Stimulated activated CD8-positive, alpha-beta memory T cell treated with anti-CD3 and anti-CD28 coated beads, Interleukin-7, amount 100 ng/mL, for 4 hours (primary cell): Measurements from ENCODE around the gene C14orf119.

Source experiments
- DNase-seq, 2 donors: peaks; one replicate each; pipeline ENCODE4 v3.0.0-alpha.2; 2020; ENCODE audit warnings: low read depth in 2 of 2

C14orf119 gene

DNA sequence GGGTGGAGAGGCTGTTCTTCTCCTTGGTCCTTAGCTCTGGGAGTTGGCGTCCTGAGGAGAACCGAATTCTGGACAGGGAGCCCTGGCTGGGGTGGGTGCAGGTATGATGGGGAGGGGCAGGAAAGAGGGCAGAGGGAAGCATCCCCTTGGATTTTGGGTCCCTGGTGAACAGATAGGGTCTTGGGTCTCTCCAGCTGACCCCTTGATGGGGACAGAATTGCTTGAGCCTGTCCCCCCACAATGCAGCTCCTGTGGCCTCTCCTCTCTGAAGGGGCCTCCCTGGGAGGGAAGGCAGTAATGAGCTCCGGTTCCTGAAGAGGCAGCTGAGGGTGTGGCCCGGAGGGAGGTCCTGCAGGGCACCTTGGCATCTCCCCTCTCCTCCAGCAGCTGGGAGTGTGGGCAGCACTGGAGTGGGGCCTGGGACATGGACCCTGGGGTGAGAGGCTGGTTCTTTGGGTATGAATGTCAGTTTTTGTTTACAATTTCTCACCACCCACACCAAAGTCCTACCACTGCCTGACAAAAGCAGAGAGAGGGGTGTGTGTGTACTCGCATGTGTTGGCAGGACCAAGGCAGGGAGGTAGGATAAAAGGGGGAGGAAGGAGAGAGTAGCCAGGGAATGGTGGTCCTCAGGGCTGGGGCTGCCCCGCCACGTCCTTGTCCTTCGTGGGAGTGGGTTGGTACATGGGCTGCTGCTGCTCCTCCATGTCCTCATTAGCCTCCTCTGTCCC, 31.4 kb downstream of the C14orf119 start:
- no peak for DNase-seq

DNA sequence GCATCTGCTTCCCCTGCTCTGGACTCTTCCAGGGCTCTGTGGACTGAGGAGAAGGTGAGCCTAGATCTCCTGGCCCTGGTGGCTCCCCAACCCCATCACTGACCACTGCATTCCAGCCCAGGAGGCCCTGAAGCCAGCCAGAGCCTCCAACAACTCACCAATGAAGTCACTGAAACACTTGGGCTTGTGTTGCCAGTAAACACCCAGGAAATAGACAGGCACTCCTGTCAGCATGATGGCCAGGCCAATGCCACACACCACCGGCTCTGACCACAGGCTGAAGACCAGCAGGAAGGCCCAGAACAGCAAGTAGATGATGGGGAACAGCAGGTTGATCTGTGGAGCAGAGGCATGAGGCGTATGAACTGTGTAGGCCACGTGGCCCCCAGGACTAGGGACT, 32.6 kb downstream of the C14orf119 start:
- no peak for DNase-seq

DNA sequence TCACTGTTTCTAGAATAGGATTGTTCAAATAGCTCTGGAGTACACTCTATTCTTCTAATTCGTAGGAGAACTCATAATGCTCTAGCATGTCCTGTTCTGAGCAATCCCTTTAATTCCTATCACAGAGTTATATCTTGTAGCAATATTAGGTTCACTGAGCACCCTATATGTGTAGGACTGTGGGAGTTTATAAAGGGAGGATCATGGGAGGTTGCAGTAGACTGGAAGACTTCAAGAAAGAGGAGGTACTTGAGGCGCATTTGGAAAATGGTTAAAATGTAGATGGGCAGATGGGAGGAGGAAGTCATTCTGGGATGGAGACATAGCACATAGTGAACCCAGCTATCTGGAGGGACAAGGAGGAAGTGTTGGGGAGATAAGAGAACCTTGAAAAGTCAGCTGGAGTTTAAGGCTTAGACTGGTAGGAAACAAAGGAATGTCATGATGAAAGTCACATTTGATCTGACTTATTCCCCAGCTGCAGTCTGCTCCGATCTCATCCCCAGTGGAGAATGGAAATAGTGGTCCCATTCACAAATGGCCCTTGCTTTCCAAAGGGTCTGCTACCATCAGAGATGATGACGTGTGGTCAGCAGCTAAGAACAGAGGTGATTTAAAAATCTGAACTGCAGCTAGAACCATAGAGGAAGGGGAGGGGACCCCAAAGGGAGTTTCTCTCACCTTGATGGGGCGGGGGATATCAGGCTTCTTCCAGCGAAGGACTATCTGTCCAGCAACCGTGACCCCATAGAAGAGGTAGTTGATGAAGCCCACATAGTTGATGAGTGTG, 33.9 kb downstream of the C14orf119 start:
- no peak for DNase-seq

DNA sequence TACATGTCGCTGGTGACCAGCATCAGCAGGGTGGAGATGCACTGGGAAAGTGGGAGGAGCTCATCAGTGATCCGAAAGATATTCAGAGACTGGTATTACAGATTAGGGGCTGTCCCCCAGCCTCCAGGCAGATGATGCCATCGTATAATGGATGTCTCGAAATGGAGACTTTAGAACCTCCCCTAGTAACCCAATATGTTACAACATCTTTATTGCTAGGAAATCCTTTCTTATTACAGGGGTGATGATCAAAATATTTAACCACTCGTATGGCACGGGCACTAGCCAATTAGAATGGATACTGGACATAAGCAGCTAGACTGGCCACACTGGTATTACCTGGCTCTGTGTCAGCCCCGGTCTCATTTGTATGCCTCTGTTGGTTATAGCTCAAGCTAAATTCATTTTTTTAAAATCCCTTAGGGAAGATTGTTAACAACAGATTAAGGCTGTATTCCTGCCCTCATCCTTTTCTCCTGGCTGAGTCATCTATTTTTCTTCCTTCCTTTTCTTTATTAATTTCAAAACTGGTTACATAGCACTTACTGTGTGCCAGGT, 34.5 kb downstream of the C14orf119 start:
- DNase-seq: no peak

DNA sequence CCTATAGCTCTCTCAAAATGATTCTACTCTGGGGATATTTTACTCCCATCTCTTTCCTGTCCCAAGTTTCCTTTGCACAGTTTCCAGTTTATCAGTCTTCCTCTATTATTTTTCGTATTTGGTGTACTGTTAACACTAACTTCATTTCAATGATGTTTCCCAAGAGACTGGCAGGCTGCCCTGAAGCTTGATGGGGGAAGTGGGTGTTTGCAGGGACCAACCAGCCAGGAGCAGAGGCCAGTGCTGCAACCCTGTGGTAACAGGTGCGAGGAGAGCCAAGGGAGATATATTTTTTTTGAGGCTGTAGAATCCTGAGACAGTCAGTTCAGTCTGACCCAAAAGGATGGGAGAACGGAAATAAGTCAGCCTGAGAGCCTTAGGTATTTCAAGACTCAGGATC, 35.6 kb downstream of the C14orf119 start:
- no peak for DNase-seq

DNA sequence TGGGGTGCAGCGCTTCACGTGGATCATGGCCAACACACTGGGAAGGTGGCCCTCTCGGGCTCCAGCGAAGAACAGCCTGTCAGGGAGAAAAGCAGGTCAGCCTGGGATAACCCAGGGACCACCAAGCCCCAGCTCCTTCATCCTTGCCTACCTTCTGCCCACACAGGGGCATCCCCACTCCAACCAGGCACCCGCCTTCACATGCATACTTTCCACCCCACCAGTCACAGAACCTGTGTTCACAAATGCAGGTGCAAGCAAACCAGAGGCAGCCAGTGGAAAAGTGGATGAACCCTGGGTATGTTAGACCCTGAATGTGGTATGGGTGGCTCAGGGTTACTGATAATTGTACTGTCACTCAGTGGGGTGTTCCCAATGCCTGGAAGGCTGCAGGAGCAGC, 36.2 kb downstream of the C14orf119 start:
- DNase-seq: no peak

DNA sequence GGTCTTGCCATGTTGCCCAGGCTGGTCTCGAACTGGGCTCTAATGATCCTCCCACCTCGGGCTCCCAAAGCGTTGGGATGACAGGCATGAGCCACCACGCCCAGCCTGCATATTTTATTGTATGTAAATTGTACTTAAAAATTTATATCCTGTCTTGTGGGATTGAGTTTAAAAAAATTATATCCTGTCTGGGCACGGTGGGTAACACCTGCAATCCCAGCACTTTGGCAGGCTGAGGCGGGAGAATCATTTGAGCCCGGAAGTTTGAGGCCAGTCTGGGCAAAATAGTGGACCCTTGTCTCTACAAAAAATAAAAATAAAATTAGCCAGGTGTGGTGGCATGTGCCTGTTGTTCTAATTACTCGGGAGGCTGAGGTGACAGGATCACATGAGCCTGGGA, 37.7 kb downstream of the C14orf119 start:
- DNase-seq: no peak

DNA sequence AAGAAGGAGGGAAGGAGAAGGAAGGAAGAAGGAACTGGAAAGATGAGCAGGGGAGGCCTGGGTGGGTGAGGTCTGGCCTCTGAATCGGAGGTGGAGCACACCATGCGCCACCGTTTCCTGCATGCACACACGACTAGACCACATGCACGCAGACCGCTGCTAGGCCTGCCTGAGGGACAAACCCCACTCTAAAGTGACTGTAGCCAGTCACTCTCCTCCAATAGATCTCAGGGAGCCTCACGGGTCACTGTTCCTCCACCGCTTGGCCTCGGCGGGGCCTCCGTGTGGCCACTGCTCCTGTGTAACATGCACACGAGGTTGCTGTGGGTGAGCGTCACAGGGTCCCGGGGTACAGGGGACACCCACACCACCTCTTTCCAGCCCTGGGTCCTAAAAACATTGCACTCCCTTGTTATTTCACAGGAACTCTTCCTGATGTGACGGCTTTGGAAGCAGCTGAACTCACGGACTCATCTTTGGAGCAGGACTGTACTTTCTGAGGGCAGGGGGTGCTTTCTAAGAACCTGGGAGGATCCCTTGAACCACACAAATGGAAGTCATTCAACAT, 41.3 kb downstream of the C14orf119 start:
- DNase-seq: no peak

DNA sequence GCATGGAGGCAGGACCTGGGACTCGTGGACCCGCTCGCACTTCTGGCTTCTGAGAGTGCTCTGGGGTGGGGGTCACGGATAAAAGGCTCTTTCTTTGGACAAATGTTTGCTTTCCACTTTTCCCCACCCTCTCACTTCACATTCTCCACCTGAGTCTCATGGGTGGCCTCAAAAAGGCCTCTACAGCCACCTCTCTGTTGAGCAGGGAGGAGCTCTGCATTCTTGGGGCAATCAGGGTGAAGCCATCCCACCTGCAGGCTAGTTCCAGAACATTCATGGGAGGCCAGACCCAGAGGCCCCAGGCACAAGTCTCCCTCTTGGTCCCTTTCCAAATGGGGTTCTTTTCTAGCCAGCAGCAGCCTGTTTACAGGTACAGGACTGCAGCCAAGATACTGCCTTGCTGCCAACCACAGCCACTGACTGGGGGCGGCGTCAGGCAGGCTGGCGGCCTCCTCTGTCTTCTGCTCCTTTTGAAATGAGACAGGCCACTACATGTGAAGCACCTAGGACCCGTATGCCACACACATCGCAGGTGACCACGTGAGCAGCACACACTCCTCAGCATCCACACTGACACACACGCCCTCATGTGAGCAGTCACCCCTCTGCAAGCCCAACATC, 42.0 kb downstream of the C14orf119 start:
- DNase-seq: no peak

DNA sequence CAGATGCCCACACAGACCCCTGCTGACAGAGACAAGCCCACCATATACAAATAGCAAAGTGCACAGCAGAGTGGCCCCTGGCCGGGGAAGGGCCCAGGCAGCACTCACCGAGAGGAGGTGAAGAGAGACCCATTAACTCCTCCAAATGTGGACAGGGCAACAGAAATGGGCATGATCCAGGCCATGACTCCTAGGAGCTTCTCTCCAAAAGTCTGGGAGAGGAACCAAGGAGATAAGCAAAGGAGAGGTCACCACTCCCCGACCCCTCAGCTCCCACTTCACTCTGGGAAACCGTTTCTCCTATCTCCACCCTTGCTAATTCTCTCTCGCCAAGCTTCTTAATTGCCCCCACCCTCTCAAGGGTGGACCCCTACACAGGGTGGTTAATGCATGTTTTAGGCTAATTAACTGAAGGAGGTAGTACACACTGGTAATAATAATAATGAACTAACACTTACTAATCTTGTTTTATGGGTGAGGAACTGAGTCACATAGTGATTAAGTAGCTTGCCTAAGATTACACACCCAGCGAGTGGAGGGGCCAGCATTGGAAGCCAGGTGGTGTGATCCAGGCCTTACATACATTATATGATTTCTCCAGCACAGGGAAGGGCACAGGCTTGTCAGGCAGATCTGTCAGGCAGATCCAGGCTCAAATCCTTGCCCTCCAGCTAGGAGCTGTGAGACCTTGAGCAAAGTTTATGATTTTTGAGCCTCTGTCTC, 42.7 kb downstream of the C14orf119 start:
- no peak for DNase-seq

DNA sequence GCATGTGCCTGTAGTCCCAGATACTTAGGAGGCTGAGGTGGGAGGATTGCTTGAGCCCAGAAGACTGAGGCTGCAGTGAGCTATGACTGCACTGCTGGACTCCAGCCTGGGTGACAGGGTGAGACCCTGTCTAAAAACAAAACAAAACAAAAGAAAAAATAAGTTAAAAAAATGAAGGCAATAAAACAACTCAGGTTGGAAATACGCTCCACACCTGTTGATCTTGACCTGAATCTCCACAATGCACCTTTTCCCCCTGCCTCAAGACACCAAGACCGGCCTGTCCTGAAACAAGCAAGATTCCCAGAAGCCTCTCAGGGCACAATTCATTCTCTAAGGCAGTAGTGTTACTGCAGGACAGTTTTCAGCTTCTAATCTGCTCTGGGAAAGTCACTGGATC, 44.6 kb downstream of the C14orf119 start:
- DNase-seq: no peak

DNA sequence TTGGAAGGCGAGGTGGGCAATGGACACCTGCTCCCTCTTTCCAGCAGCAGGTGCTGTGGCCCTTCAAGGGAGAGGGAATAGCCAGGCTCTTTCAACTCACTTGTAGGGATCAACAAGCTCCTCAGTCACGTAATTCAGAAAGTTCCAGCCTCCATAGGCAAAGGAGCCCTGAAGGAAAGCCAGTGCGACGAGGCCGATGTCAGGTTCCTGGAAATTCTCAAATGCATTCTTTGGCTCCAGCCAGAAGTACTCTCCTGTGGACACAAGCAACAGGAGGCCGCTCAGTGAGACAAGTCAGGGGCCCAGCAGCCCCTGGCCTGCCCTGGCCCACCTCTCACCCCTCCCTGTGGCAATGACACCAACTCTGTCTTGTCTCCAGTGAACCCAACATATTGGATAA, 45.1 kb downstream of the C14orf119 start:
- no peak for DNase-seq

DNA sequence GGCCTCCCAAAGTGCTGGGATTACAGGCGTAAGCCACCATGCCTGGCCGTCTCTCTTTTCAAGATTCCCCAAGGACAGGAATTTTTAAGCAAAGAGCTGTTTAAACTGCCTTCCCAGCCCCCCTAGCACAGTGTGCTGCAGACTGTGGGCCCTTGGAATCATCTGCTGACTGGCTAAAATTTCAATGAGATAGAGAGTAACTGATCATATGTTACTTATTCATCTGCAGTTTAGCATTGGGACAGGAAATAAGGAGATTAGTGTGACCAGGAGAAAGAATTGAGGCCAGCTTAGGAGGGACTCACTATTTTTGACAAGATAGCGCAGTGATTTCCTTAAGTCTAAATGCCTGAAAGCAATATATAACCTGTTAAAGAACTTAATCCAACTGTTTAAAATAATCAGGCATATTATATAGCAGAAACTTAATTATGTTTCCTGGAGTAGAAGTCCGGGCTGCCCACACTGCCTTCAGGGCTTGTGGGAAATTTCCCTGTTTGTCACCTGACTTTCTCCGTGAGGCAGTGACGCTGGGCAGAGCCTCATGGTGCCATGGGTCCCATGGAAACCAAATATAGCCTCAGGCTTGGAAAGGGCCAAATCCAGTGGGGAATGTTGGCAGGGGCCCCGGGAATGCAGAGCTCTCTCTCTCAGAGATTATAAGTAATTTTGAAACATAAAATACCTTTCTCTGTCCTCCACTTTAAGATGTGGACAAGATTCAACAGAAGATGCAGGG, 46.6 kb downstream of the C14orf119 start:
- DNase-seq: no peak

DNA sequence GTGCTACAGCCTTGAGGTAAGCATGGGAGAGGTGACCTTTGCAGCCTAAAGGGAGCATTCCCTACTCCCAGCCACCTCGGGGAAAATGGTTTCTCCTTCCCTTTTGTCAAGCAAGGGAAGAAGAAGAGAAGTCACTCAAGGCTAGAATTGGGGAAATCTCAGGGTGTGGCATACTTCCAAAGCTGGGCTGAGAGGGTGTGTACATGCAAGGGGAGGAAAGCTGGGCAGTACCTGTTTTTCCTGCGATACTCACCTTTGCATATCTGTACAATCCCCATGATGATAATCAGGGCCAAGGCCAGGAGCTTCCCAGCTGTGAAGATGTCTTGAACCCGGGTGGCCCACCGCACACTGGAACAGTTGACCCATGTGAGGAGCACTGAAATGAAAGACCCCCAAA, 47.5 kb downstream of the C14orf119 start:
- no peak for DNase-seq

DNA sequence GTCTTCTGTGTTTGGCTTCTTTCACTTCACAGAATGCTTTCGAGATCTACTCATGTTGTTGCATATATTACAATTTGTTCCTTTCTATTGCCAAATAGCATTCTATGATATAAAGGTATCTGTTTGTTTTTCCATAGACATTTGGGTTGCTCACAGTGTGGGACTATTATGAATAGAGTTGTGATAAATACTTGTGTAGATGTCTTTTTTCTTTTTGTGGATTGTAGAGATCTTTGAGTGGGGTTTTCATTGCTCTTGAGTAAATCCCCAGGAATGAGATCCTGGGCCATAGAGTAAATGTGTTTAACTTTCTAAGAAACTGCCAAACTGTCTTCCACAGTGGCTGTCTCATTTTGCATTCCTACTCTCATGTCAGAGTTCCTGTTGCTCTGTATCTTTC, 48.6 kb downstream of the C14orf119 start:
- DNase-seq: no peak

DNA sequence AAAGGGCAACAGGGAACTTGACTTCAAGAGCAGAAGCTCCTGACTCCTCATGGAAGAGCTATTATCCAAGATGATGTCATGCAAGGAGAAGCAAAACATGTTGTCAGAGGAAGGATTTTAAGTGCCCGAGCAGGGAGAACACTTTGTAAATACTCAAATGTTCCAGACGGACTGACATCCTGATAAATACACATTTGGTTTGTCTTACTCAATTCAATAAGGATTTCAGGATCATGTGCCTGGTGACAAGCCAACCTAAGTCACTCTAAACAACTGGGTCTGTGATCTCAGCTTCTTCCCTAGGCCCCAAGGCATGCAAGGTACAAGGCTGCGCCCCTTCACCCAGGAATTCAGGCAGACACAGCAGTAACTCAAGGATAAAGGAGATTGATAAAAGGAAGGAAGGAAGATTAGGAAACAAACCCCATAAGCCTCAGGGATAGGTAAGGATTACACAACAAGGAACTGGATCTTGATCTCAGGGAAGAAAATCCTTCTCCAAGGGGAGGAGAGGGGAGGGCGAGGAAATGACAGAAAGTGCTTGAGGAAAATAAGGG, 50.6 kb downstream of the C14orf119 start:
- DNase-seq: no peak

DNA sequence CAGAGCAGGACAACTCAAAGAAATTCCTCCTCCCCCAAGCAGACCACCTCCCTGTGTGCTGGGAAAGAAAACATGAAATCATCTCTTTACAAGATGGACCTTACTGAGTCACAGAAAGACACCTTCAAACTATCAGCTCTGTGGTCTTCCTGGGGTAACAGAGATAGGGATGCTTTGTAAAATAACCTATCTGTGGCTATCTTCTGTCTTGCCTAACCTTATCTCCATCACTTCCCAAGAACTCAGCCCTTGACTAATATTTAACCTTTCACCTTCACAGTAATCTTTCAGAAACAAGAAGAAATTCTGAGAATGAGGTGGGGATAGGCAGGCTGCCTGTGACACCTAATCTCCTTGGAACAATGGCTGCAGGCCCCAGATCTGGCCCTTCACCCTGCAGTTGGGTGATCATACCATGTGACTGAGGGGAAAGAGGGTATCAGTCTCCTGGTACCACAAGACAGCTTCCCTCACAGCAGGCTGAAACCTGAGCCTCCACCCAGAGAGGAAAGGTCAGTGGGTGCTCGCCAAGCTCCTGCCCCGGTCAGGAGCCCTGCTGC, 51.1 kb downstream of the C14orf119 start:
- no peak for DNase-seq

DNA sequence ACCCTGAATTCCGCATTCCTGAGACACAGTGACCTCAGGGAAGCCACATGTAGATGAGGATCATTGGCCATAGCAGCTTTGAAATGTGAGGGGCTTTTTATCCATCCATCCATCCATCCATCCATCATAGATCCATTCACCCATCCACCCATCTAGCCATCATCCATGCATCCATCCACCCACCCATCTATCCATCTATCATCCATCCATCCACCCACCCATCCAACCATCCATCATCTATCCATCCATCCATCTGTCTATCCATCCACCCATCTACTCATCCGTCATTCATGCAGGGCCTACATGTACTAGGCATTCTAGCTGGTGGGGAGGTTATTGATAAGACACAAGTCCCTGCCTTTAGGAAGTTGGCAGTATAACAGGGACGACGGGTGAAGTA, 51.7 kb downstream of the C14orf119 start:
- no peak for DNase-seq

DNA sequence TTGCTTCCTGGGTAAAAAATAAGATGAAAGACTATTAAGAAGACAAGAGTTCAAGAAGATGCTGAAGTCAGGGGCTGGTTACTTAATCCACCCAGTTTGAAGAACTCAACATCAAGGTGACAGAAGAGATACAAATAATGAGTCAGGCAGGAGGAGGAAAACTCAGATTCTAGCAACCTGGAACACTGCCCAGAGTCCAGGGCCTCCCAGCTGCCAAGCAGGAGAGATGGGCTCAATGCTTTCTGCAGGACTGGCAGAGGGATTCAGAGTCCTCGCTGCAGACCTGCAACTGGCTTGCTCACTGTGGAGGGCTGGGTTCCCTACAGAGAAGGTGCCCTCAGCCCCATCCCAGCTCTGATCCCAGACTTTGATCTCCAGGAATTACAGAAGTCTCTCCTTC, 52.4 kb downstream of the C14orf119 start:
- no peak for DNase-seq

DNA sequence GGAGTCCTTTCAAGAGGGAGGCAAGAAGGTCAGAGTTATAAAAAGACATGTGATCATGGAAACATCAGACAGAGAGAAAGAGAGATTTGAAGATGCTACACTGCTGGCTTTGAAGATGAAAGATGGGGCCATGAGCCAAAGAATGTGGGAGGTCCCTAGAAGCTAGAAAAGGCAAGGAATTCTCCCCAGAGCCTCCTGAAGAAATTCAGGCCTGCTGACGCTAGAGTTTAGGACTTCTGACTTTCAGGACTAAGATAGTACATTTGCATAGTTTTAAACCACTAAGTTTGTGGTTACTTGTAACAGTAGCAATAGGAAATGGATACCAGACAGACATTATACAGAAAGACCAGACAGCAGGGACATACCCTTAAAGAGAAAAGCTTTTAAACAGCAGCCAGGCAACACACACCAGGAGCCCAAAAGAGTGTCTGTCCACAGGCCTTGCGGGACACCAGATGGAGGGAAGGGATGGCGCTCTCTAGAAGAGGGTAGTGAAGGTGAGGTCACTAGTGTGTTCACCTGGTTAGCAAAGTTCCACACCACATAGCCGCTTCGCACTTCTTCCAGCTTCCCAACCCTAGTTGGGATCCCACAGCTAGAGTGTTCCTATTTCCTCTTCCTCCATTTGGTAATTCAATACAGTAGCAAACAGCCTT, 53.4 kb downstream of the C14orf119 start:
- no peak for DNase-seq
